Dendritic cell treated with granulocyte-macrophage colony-stimulating factor and Interleukin-4, amounts not matched to agents 40 ng/mL and 50 ng/mL, for 4 days (primary cell): ENCODE data around the gene TSPAN14.
"Not testable (repeated sequence)": the region's sequence is repeated elsewhere in the genome, so short reads cannot be mapped to it uniquely, and the experiment has no call there.

ENCODE experiments used
- H3K27ac Mint-ChIP-seq: one replicate; pipeline ENCODE4 v1.8.0; 2022; ENCODE audit warnings: mild to moderate bottlenecking, mixed read lengths
- H3K27me3 Mint-ChIP-seq: one replicate; pipeline ENCODE4 v1.8.0; 2022; ENCODE audit warnings: mild to moderate bottlenecking, mixed read lengths
- H3K36me3 Mint-ChIP-seq: one replicate; pipeline ENCODE4 v1.8.0; 2022; ENCODE audit warnings: low read depth, mixed read lengths
- H3K4me1 Mint-ChIP-seq: one replicate; pipeline ENCODE4 v1.8.0; 2022; ENCODE audit warnings: low read depth, mixed read lengths
- H3K4me3 Mint-ChIP-seq: one replicate; pipeline ENCODE4 v1.8.0; 2022; ENCODE audit warnings: mild to moderate bottlenecking, moderate library complexity, mixed read lengths
- H3K9me3 Mint-ChIP-seq: one replicate; pipeline ENCODE4 v1.8.0; 2022; ENCODE audit warnings: mixed read lengths
- intact Hi-C: fragments of 100-400 bp; cut with micrococcal nuclease; formaldehyde crosslinking; loops from one replicate; pipeline ENCODE4 v1.15.0; 2022

The TSPAN14 gene

GRCh38 chr10:80537086-80537735, 83.1 kb downstream of the TSPAN14 start:
- no peaks in the 10 kb centered on the region for H3K9me3 Mint-ChIP-seq
- H3K4me3 Mint-ChIP-seq = no peak overlapping the region
- H3K36me3 Mint-ChIP-seq = no peaks in the 10 kb centered on the region
- intact Hi-C loops = loop anchor here (5.0 kb wide), 1 partner anchor 60 kb away; no protein-coding TSS in a partner anchor
- H3K27me3 Mint-ChIP-seq = peaks cover 4% of the 10 kb centered on the region
- H3K27ac Mint-ChIP-seq = peak overlapping the region; percentile 94
- peaks cover 24% of the 10 kb centered on the region for H3K4me1 Mint-ChIP-seq

GRCh38 chr10:80537736-80538480, 83.8 kb downstream of the TSPAN14 start, which contains the start of gene SH2D4B:
Gene SH2D4B (plus strand): TSS chr10:80537902. CDS start chr10:80538332, 430 bp downstream.
- Mint-ChIP-seq H3K4me1 (peaks cover 24% of the 10 kb centered on the region), H3K27ac (peak within 1 kb of the TSS; percentile 94), H3K36me3 (no peaks in the 10 kb centered on the region), H3K9me3 (no peaks in the 10 kb centered on the region), H3K4me3 (no peak within 1 kb of the TSS), H3K27me3 (peaks cover 2% of the 10 kb centered on the region)
- intact Hi-C loops = loop anchor here (5.0 kb wide), 1 partner anchor 59 kb away; no protein-coding TSS in a partner anchor

- intact Hi-C loops = loop anchor here (5.0 kb wide), 1 partner anchor 59 kb away; no protein-coding TSS in a partner anchor
- Mint-ChIP-seq H3K4me3 (no peak overlapping the region), H3K27me3 (peaks cover 2% of the 10 kb centered on the region), H3K36me3 (no peaks in the 10 kb centered on the region), H3K4me1 (peaks cover 24% of the 10 kb centered on the region), H3K9me3 (no peaks in the 10 kb centered on the region), H3K27ac (no peak overlapping the region)
Observed at GRCh38 chr10:80538481-80539185, 84.5 kb downstream of the TSPAN14 start.

GRCh38 chr10:80539421-80540031, 85.4 kb downstream of the TSPAN14 start:
- Mint-ChIP-seq H3K4me3 (no peak overlapping the region), H3K27ac (no peak overlapping the region), H3K27me3 (peaks cover 2% of the 10 kb centered on the region), H3K4me1 (peaks cover 24% of the 10 kb centered on the region), H3K36me3 (no peaks in the 10 kb centered on the region), H3K9me3 (no peaks in the 10 kb centered on the region)
- intact Hi-C loops = loop anchor here (5.0 kb wide), 1 partner anchor 58 kb away; no protein-coding TSS in a partner anchor

- intact Hi-C loops = no loop called here
- peaks cover 5% of the 10 kb centered on the region for H3K27me3 Mint-ChIP-seq
- H3K9me3 Mint-ChIP-seq = no peaks in the 10 kb centered on the region
- no peak overlapping the region for H3K4me3 Mint-ChIP-seq
- H3K27ac Mint-ChIP-seq = no peak overlapping the region
- H3K4me1 Mint-ChIP-seq = peaks cover 26% of the 10 kb centered on the region
- H3K36me3 Mint-ChIP-seq = no peaks in the 10 kb centered on the region
Observed at GRCh38 chr10:80540136-80540535, 86.0 kb downstream of the TSPAN14 start.

- Mint-ChIP-seq H3K4me3 (no peak overlapping the region), H3K9me3 (no peaks in the 10 kb centered on the region), H3K27me3 (peaks cover 9% of the 10 kb centered on the region), H3K4me1 (peaks cover 27% of the 10 kb centered on the region), H3K27ac (no peak overlapping the region), H3K36me3 (no peaks in the 10 kb centered on the region)
- intact Hi-C loops = no loop called here
Observed at GRCh38 chr10:80540618-80540980, 86.5 kb downstream of the TSPAN14 start.

GRCh38 chr10:80540981-80541750, 87.1 kb downstream of the TSPAN14 start:
- Mint-ChIP-seq H3K4me3 (no peak overlapping the region), H3K9me3 (no peaks in the 10 kb centered on the region), H3K4me1 (peaks cover 22% of the 10 kb centered on the region), H3K36me3 (no peaks in the 10 kb centered on the region), H3K27me3 (peaks cover 11% of the 10 kb centered on the region), H3K27ac (no peak overlapping the region)
- intact Hi-C loops = no loop called here

- Mint-ChIP-seq H3K27me3 (peaks cover 12% of the 10 kb centered on the region), H3K9me3 (no peaks in the 10 kb centered on the region), H3K4me1 (peaks cover 18% of the 10 kb centered on the region), H3K4me3 (no peak overlapping the region), H3K27ac (no peak overlapping the region), H3K36me3 (no peaks in the 10 kb centered on the region)
- intact Hi-C loops = no loop called here
Observed at GRCh38 chr10:80542053-80542452, 87.9 kb downstream of the TSPAN14 start.

GRCh38 chr10:80542652-80543318, 88.7 kb downstream of the TSPAN14 start:
- Mint-ChIP-seq H3K9me3 (no peaks in the 10 kb centered on the region), H3K4me3 (no peak overlapping the region), H3K27ac (no peak overlapping the region), H3K27me3 (peaks cover 12% of the 10 kb centered on the region), H3K4me1 (peaks cover 18% of the 10 kb centered on the region), H3K36me3 (no peaks in the 10 kb centered on the region)
- intact Hi-C loops = no loop called here

- H3K36me3 Mint-ChIP-seq = not testable (repeated sequence)
Observed at GRCh38 chr10:80543319-80543672, 89.2 kb downstream of the TSPAN14 start.

GRCh38 chr10:80544316-80544953, 90.3 kb downstream of the TSPAN14 start:
- intact Hi-C loops = no loop called here
- peaks cover 18% of the 10 kb centered on the region for H3K4me1 Mint-ChIP-seq
- H3K9me3 Mint-ChIP-seq = no peaks in the 10 kb centered on the region
- no peaks in the 10 kb centered on the region for H3K36me3 Mint-ChIP-seq
- H3K27me3 Mint-ChIP-seq = peaks cover 14% of the 10 kb centered on the region
- H3K27ac Mint-ChIP-seq = no peak overlapping the region
- no peak overlapping the region for H3K4me3 Mint-ChIP-seq

More at GRCh38 chr10:80543319-80543672, 89.2 kb downstream of the TSPAN14 start:
- H3K27ac Mint-ChIP-seq, H3K4me3 Mint-ChIP-seq, H3K9me3 Mint-ChIP-seq, intact Hi-C loops: not testable (repeated sequence)
- H3K4me1 Mint-ChIP-seq = peaks cover 18% of the 10 kb centered on the region
- peaks cover 12% of the 10 kb centered on the region for H3K27me3 Mint-ChIP-seq

GRCh38 chr10:80545258-80545881, 91.3 kb downstream of the TSPAN14 start:
- H3K27me3 Mint-ChIP-seq = peaks cover 14% of the 10 kb centered on the region
- no peaks in the 10 kb centered on the region for H3K9me3 Mint-ChIP-seq
- H3K4me1 Mint-ChIP-seq = peaks cover 18% of the 10 kb centered on the region
- intact Hi-C loops = no loop called here
- H3K36me3 Mint-ChIP-seq = no peaks in the 10 kb centered on the region
- H3K27ac Mint-ChIP-seq = no peak overlapping the region
- H3K4me3 Mint-ChIP-seq = no peak overlapping the region
